ENCODE data around the gene PRKN. TPM values are rescaled to one million over a fixed set of nuclear protein-coding genes. Genes with fewer than 3 reads are reported as not detected.

The PRKN gene
- total RNA-seq, 2 donors from 2014 or later, result 10.7 to 21.2 TPM

DNA sequence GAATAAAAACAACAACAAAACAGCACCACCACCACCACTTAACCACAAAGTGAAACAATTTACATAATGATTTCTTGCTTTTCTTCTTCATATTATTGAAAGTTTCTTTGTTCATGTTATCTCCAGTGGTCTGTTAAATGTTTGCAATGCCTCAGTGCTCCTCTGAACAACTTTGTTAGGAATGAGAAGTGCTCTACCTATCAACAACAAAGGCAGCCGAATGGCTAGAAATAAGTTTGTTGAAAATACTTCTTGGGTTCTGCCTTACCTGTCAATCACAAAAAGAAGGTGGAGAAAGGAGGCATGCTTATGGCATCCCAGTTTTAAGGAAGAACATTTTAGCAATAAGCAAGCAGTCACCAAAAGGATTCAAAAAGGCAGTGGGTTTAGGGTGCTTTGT is 490.2 kb downstream of the PRKN start:
- Histone ChIP-seq H3K4me3 (no peak overlapping the region), H3K9me3 (no peaks in the 10 kb centered on the region), H3K27ac (no peak overlapping the region), H3K27me3 (replicated peaks; ENCODE audit: insufficient read depth) (no peaks in the 10 kb centered on the region), H3K36me3 (no peaks in the 10 kb centered on the region), H3K4me1 (replicated peaks) (no peaks in the 10 kb centered on the region)
- 44% methylated on average over 1 of the region's 1 CpG for WGBS
- intact Hi-C loops (cut with DNase I), result no loop called here
- TF ChIP-seq POLR2AphosphoS5 (IDR thresholded peaks at IDR 0.05), result no peak
- TF ChIP-seq POLR2A (IDR thresholded peaks at IDR 0.05), result no peak
- TF ChIP-seq, protein P1, sequence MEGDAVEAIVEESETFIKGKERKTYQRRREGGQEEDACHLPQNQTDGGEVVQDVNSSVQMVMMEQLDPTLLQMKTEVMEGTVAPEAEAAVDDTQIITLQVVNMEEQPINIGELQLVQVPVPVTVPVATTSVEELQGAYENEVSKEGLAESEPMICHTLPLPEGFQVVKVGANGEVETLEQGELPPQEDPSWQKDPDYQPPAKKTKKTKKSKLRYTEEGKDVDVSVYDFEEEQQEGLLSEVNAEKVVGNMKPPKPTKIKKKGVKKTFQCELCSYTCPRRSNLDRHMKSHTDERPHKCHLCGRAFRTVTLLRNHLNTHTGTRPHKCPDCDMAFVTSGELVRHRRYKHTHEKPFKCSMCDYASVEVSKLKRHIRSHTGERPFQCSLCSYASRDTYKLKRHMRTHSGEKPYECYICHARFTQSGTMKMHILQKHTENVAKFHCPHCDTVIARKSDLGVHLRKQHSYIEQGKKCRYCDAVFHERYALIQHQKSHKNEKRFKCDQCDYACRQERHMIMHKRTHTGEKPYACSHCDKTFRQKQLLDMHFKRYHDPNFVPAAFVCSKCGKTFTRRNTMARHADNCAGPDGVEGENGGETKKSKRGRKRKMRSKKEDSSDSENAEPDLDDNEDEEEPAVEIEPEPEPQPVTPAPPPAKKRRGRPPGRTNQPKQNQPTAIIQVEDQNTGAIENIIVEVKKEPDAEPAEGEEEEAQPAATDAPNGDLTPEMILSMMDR (IDR thresholded peaks at IDR 0.05), result no peak
- no peak for DNase-seq (ENCODE audit: low spot score)

DNA sequence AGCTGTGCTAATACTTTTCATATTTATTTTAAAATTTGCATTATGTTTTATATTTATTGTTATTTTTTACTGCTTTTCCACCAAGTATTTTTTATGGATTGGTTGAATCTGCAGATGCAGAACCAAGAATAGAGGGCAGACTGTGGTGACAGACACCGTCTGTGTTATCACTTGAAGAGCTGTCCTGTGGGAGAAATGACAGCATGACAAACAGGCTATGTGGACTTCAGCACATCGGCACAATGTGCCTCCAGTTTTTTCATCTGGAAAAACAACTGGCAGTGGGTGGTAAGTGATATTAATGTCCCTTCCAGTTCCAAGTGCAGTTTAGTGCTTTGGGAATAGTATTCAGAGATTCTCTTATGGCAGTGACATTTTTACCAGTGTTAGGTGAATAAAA is 492.9 kb downstream of the PRKN start:
- no peaks in the 10 kb centered on the region for H3K27me3 ChIP-seq (replicated peaks; ENCODE audit: insufficient read depth)
- H3K9me3 ChIP-seq, result no peaks in the 10 kb centered on the region
- no peaks in the 10 kb centered on the region for H3K36me3 ChIP-seq
- TF ChIP-seq POLR2AphosphoS5 (IDR thresholded peaks at IDR 0.05) (no peak), POLR2A (IDR thresholded peaks at IDR 0.05) (no peak)
- no peak overlapping the region for H3K27ac ChIP-seq
- 78% methylated on average over 2 of the region's 2 CpGs for WGBS
- no peaks in the 10 kb centered on the region for H3K4me1 ChIP-seq (replicated peaks)
- intact Hi-C loops (cut with DNase I), result no loop called here
- DNase-seq (ENCODE audit: low spot score), result no peak
- H3K4me3 ChIP-seq, result no peak overlapping the region

DNA sequence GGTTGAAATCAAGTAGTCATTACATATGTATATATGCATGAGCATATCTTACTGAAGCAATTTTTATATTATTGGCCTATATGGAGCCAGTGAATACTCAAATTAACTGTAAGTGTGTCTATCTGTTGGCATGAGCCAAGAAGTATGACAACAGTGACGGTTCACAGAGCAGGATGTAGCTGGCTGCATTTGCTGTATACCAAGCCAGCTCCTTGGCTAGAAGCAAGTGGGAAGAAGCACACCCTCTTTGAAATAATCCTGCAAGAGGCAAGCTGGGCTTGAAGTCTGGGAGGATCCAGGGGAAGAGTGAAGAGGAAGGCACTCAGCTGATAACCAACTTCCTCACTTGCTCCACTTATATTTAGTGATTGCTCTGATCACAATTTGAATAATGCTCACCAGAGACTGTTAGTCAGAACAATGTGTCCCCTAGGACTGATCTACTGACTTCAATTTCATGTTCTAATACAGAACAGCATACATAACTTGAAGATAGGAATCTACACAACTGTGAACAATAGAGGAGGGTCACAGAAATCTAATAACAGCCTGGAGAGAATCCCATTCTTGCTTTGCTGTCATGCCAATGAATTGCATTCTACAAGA is 497.3 kb downstream of the PRKN start:
- Histone ChIP-seq H3K36me3 (no peaks in the 10 kb centered on the region), H3K4me1 (replicated peaks) (no peaks in the 10 kb centered on the region), H3K27ac (no peak overlapping the region), H3K27me3 (replicated peaks; ENCODE audit: insufficient read depth) (no peaks in the 10 kb centered on the region), H3K4me3 (no peak overlapping the region), H3K9me3 (no peaks in the 10 kb centered on the region)
- TF ChIP-seq POLR2A (IDR thresholded peaks at IDR 0.05) (no peak), POLR2AphosphoS5 (IDR thresholded peaks at IDR 0.05) (no peak)
- TF ChIP-seq, protein P1 (IDR thresholded peaks at IDR 0.05), result no peak
- intact Hi-C loops (cut with DNase I), result no loop called here
- 31% methylated on average over 1 of the region's 1 CpG for WGBS
- no peak for DNase-seq (ENCODE audit: low spot score)

DNA sequence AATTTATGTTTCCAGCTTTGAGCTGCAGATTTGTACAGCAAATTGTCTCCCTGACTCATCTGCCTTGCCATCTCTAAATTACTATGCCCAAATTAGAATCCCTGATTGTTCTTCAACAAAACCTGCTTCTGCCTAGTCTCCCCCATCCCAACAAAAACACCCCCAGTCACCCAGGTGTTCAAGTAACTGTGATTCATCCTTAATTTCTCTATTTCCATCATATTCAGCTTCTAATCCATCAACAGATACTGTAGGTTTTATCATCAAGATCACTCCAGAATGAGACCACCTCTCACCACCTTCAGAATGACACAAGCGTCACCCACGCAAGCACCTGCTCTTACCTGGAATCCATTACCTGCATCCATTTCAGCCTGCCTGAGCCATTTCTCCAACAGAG is 498.5 kb downstream of the PRKN start:
- Histone ChIP-seq H3K4me1 (replicated peaks) (no peaks in the 10 kb centered on the region), H3K4me3 (no peak overlapping the region), H3K27me3 (replicated peaks; ENCODE audit: insufficient read depth) (no peaks in the 10 kb centered on the region), H3K27ac (no peak overlapping the region), H3K36me3 (no peaks in the 10 kb centered on the region), H3K9me3 (no peaks in the 10 kb centered on the region)
- no peak for DNase-seq (ENCODE audit: low spot score)
- intact Hi-C loops (cut with DNase I), result no loop called here
- TF ChIP-seq, protein P1 (IDR thresholded peaks at IDR 0.05), result no peak
- TF ChIP-seq POLR2AphosphoS5 (IDR thresholded peaks at IDR 0.05) (no peak), POLR2A (IDR thresholded peaks at IDR 0.05) (no peak)
- 97% methylated on average over 2 of the region's 2 CpGs for WGBS

DNA sequence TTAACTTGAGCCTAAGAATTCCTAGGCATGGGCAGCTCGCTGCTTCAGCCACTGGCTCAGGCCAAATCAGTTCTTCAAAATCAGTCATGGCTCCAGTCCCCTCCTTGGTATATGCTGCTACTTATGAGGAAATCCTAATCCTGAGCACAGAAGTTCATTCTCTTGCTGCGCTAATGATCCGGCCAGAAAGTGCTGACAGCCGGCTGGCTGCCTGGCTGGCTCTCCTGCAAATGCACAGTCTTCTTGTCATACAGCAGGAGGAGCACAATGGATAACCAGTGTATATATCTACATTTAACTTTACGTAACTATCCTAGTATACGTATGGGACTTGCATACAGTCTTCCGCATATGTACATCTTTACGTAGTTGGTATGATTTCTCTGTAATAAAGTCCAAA is 500.8 kb downstream of the PRKN start:
- TF ChIP-seq, protein P1 (IDR thresholded peaks at IDR 0.05), result no peak
- TF ChIP-seq POLR2A (IDR thresholded peaks at IDR 0.05), result no peak
- no peak for TF ChIP-seq POLR2AphosphoS5 (IDR thresholded peaks at IDR 0.05)
- no peak for DNase-seq (ENCODE audit: low spot score)
- Histone ChIP-seq H3K27me3 (replicated peaks; ENCODE audit: insufficient read depth) (no peaks in the 10 kb centered on the region), H3K36me3 (no peaks in the 10 kb centered on the region), H3K27ac (no peak overlapping the region), H3K4me1 (replicated peaks) (no peaks in the 10 kb centered on the region), H3K4me3 (no peak overlapping the region), H3K9me3 (no peaks in the 10 kb centered on the region)
- 97% methylated on average over 8 of the region's 8 CpGs for WGBS
- intact Hi-C loops (cut with DNase I), result no loop called here
